ENCODE results near the gene C5. TPM values are rescaled to one million over a fixed set of nuclear protein-coding genes. Genes with fewer than 3 reads are reported as not detected.

The C5 gene
- total and polyA plus RNA-seq, 9 of the 15 experiments (the other 6 are each of a cell fraction or from before 2014, with no cell fraction given) = 0.08 to 0.91 (median 0.42) TPM

DNA sequence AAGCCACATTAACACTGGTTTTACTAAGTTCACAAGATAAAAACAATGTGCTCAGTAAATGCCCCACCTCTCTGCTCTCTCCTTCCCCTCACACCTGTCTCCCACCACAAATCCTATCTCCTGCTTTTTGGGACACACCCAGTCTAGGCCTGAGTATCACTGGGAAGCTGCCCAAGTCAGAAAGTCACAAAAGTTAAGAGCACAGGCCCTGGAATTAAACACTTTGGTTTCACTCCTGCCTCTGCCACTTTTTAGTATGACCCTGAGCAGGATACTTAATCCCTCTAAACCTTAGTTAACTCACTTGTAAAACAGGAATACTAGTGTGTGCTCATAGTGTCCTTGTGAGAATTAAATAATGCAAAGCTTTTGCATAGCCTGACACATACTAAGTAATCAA is 11.3 kb downstream of the C5 start:
- CTCF ChIA-PET (ENCODE audit: low intra/inter-chr PET ratio) = no interaction called here
- no TSS peak for BruUV-seq (replicated peaks)
- POLR2A ChIA-PET = no interaction called here
- TF ChIP-seq, protein P1, sequence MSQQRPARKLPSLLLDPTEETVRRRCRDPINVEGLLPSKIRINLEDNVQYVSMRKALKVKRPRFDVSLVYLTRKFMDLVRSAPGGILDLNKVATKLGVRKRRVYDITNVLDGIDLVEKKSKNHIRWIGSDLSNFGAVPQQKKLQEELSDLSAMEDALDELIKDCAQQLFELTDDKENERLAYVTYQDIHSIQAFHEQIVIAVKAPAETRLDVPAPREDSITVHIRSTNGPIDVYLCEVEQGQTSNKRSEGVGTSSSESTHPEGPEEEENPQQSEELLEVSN (IDR thresholded peaks at IDR 0.05; ENCODE audit: borderline replicate concordance in 1 of 2, extremely low read depth in 1 of 2, insufficient read depth in 1 of 2, insufficient read length in 1 of 2, low read depth in 1 of 2, low read length in 1 of 2, poor library complexity in 1 of 2, severe bottlenecking in 1 of 2) = no peak
- no peak for TF ChIP-seq CEBPZ (IDR thresholded peaks at IDR 0.05; ENCODE audit: borderline replicate concordance, low read depth, low read length)
- TF ChIP-seq, protein P2, sequence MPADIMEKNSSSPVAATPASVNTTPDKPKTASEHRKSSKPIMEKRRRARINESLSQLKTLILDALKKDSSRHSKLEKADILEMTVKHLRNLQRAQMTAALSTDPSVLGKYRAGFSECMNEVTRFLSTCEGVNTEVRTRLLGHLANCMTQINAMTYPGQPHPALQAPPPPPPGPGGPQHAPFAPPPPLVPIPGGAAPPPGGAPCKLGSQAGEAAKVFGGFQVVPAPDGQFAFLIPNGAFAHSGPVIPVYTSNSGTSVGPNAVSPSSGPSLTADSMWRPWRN (IDR thresholded peaks at IDR 0.05; ENCODE audit: low read depth) = no peak
- no peak for TF ChIP-seq YY1 (IDR thresholded peaks at IDR 0.05; ENCODE audit: borderline replicate concordance in 1 of 3, control insufficient read depth in 1 of 3, extremely low read depth in 1 of 3, insufficient read depth in 3 of 3, insufficient read length in 1 of 3, insufficient replicate concordance in 2 of 3, low read depth in 1 of 3, low read length in 2 of 3)
- TF ChIP-seq, protein P3, sequence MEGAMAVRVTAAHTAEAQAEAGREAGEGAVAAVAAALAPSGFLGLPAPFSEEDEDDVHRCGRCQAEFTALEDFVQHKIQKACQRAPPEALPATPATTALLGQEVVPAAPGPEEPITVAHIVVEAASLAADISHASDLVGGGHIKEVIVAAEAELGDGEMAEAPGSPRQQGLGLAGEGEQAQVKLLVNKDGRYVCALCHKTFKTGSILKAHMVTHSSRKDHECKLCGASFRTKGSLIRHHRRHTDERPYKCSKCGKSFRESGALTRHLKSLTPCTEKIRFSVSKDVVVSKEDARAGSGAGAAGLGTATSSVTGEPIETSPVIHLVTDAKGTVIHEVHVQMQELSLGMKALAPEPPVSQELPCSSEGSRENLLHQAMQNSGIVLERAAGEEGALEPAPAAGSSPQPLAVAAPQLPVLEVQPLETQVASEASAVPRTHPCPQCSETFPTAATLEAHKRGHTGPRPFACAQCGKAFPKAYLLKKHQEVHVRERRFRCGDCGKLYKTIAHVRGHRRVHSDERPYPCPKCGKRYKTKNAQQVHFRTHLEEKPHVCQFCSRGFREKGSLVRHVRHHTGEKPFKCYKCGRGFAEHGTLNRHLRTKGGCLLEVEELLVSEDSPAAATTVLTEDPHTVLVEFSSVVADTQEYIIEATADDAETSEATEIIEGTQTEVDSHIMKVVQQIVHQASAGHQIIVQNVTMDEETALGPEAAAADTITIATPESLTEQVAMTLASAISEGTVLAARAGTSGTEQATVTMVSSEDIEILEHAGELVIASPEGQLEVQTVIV (CRISPR knock-in tag; IDR thresholded peaks at IDR 0.05; ENCODE audit: borderline replicate concordance) = no peak
- TF ChIP-seq, protein P4, sequence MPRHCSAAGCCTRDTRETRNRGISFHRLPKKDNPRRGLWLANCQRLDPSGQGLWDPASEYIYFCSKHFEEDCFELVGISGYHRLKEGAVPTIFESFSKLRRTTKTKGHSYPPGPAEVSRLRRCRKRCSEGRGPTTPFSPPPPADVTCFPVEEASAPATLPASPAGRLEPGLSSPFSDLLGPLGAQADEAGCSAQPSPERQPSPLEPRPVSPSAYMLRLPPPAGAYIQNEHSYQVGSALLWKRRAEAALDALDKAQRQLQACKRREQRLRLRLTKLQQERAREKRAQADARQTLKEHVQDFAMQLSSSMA (CRISPR knock-in tag; IDR thresholded peaks at IDR 0.05) = no peak
- no peak for TF ChIP-seq PPARD (CRISPR knock-in tag; IDR thresholded peaks at IDR 0.05)
- TF ChIP-seq NFRKB (IDR thresholded peaks at IDR 0.05; ENCODE audit: low read depth) = no peak
- no peak for TF ChIP-seq ZNF316 (IDR thresholded peaks at IDR 0.05)
- TF ChIP-seq, protein P5, sequence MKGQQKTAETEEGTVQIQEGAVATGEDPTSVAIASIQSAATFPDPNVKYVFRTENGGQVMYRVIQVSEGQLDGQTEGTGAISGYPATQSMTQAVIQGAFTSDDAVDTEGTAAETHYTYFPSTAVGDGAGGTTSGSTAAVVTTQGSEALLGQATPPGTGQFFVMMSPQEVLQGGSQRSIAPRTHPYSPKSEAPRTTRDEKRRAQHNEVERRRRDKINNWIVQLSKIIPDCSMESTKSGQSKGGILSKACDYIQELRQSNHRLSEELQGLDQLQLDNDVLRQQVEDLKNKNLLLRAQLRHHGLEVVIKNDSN (CRISPR knock-in tag; IDR thresholded peaks at IDR 0.05) = no peak
- TF ChIP-seq GTF2B (IDR thresholded peaks at IDR 0.05; ENCODE audit: extremely low read depth, insufficient read length) = no peak

More for the DNA sequence above, 11.3 kb downstream of the C5 start:
- H3K36me3 ChIP-seq (ENCODE audit: control insufficient read depth, insufficient read depth, low read length) = no peaks in the 10 kb centered on the region
- H3K9ac ChIP-seq (ENCODE audit: insufficient read depth in 1 of 2, low read depth in 2 of 2, low read length in 2 of 2) = no peak overlapping the region
- H3K27ac ChIP-seq (ENCODE audit: extremely low read depth, low read depth, low read length) = no peak overlapping the region
- no peaks in the 10 kb centered on the region for H3K79me2 ChIP-seq (ENCODE audit: control insufficient read depth, insufficient read depth, low read length)
- ATAC-seq (no peak), DNase-seq (ENCODE audit: extremely low read depth in 1 of 4, low spot score in 3 of 4) (no peak), FAIRE-seq (no peak)
- in situ Hi-C loops (cut with MboI) = no loop called here
- H3K9me3 ChIP-seq (replicated peaks; ENCODE audit: control insufficient read depth, insufficient read depth, low read depth, low read length) = no peaks in the 10 kb centered on the region
- H3K9me1 ChIP-seq (ENCODE audit: control insufficient read depth, insufficient read depth, low read length) = no peaks in the 10 kb centered on the region
- H2AFZ ChIP-seq (ENCODE audit: low read depth, low read length) = no peak overlapping the region
- H3K4me3 ChIP-seq = no peak overlapping the region
- H3K4me2 ChIP-seq (ENCODE audit: insufficient read depth, low read length) = no peak overlapping the region
- intact Hi-C loops (cut with micrococcal nuclease) = no loop called here
- no peaks in the 10 kb centered on the region for H3K4me1 ChIP-seq (replicated peaks in 1 of 2; ENCODE audit: control insufficient read depth in 2 of 2, insufficient read depth in 2 of 2, low read length in 2 of 2)
- H3K27me3 ChIP-seq (ENCODE audit: control insufficient read depth in 2 of 2, insufficient read depth in 2 of 2, low read length in 2 of 2) = no peaks in the 10 kb centered on the region; a peak in 1 of 5 replicates
- H4K20me1 ChIP-seq (replicated peaks; ENCODE audit: control insufficient read depth, insufficient read depth, low read length) = no peaks in the 10 kb centered on the region
